HuH-7 (cell line): ENCODE data around the gene SYNPO2L.
A peak's percentile ranks its signal among the peaks of the same experiment; 100 is the strongest.

ENCODE experiments used
- DNase-seq: peaks from one replicate; pipeline ENCODE4 v3.0.0; 2011; ENCODE audit warnings: low spot score

SYNPO2L gene

GRCh38 chr10:73649876-73650536, 5.8 kb downstream of the SYNPO2L start:
- DNase-seq: no peak

GRCh38 chr10:73648975-73649829, 6.6 kb downstream of the SYNPO2L start:
- peak; percentile 26 for DNase-seq

- no peak for DNase-seq
Observed at GRCh38 chr10:73647875-73648651, 7.8 kb downstream of the SYNPO2L start.

GRCh38 chr10:73647211-73647874, 8.5 kb downstream of the SYNPO2L start:
- no peak for DNase-seq

GRCh38 chr10:73646598-73647041, 9.2 kb downstream of the SYNPO2L start:
- no peak for DNase-seq

GRCh38 chr10:73645251-73645650, 10.6 kb downstream of the SYNPO2L start:
- no peak for DNase-seq

- no peak for DNase-seq
Observed at GRCh38 chr10:73644767-73645166, 11.1 kb downstream of the SYNPO2L start.

- DNase-seq: peak; percentile 74
Observed at GRCh38 chr10:73644015-73644743, 11.7 kb downstream of the SYNPO2L start.

- DNase-seq: no peak
Observed at GRCh38 chr10:73643362-73643761, 12.5 kb downstream of the SYNPO2L start.

GRCh38 chr10:73641328-73642060, 14.3 kb downstream of the SYNPO2L start, which contains the start of gene MYOZ1:
MYOZ1 (minus strand) TSS chr10:73641474; CDS start chr10:73640017, 1,457 bp downstream.
- no peak for DNase-seq

GRCh38 chr10:73639286-73639685, 16.5 kb downstream of the SYNPO2L start:
- no peak for DNase-seq

- DNase-seq: no peak
Observed at GRCh38 chr10:73635781-73636180, 20.0 kb downstream of the SYNPO2L start.

- DNase-seq: no peak
Observed at GRCh38 chr10:73634421-73634820, 21.4 kb downstream of the SYNPO2L start.

- no peak for DNase-seq
Observed at GRCh38 chr10:73629165-73629564, 26.7 kb downstream of the SYNPO2L start.

GRCh38 chr10:73628405-73628804, 27.4 kb downstream of the SYNPO2L start:
- no peak for DNase-seq

- DNase-seq: no peak
Observed at GRCh38 chr10:73627300-73627699, 28.5 kb downstream of the SYNPO2L start.

- DNase-seq: peak; percentile 79
Observed at GRCh38 chr10:73625884-73626752, 29.7 kb downstream of the SYNPO2L start.

- DNase-seq: no peak
Observed at GRCh38 chr10:73625004-73625883, 30.6 kb downstream of the SYNPO2L start.
